CD4-positive, alpha-beta T cell treated with Interleukin-15 for 1 hour (primary cell): Measurements from ENCODE around the gene GCH1.
A peak's percentile ranks its signal among the peaks of the same experiment; 100 is the strongest.
"Not testable (repeated sequence)": the region's sequence is repeated elsewhere in the genome, so short reads cannot be mapped to it uniquely, and the experiment has no call there.

Source experiments
- DNase-seq: peaks from one replicate; pipeline ENCODE4 v3.0.0-alpha.2; 2020

The GCH1 gene

GRCh38 chr14:54816450-54816849 is 86.2 kb downstream of the GCH1 start:
- DNase-seq: no peak

- DNase-seq: no peak
These were observed 87.1 kb downstream of the GCH1 start for GRCh38 chr14:54815515-54815914.

- DNase-seq: no peak
These were observed 87.6 kb downstream of the GCH1 start for GRCh38 chr14:54815016-54815415.

- DNase-seq: no peak
These were observed 88.5 kb downstream of the GCH1 start for GRCh38 chr14:54814076-54814475.

- no peak for DNase-seq
These were observed 89.5 kb downstream of the GCH1 start for GRCh38 chr14:54813081-54813480.

GRCh38 chr14:54812617-54813016 is 90.0 kb downstream of the GCH1 start:
- DNase-seq: no peak

- DNase-seq: no peak
These were observed 92.9 kb downstream of the GCH1 start for GRCh38 chr14:54809767-54810166.

GRCh38 chr14:54808326-54809161 is 94.1 kb downstream of the GCH1 start:
- DNase-seq: no peak

- no peak for DNase-seq
These were observed 94.7 kb downstream of the GCH1 start for GRCh38 chr14:54807881-54808280.

- DNase-seq: no peak
These were observed 95.2 kb downstream of the GCH1 start for GRCh38 chr14:54807428-54807827.

- DNase-seq: no peak
These were observed 96.0 kb downstream of the GCH1 start for GRCh38 chr14:54806616-54807015.

GRCh38 chr14:54805445-54806322 is 96.9 kb downstream of the GCH1 start:
- peak; percentile 64 for DNase-seq

- DNase-seq: no peak
These were observed 97.6 kb downstream of the GCH1 start for GRCh38 chr14:54805070-54805444.

GRCh38 chr14:54804538-54805041 is 98.0 kb downstream of the GCH1 start:
- no peak for DNase-seq

GRCh38 chr14:54803926-54804537 is 98.6 kb downstream of the GCH1 start:
- no peak for DNase-seq

GRCh38 chr14:54803396-54803795 is 99.2 kb downstream of the GCH1 start:
- DNase-seq: no peak

GRCh38 chr14:54801482-54801881 is 101.1 kb downstream of the GCH1 start:
- not testable (repeated sequence) for DNase-seq

GRCh38 chr14:54798465-54799124 is 104.0 kb downstream of the GCH1 start:
- DNase-seq: no peak

- no peak for DNase-seq
These were observed 104.6 kb downstream of the GCH1 start for GRCh38 chr14:54797986-54798385.

- DNase-seq: no peak
These were observed 105.1 kb downstream of the GCH1 start for GRCh38 chr14:54797556-54797955.

GRCh38 chr14:54796961-54797360 is 105.7 kb downstream of the GCH1 start:
- DNase-seq: no peak

- no peak for DNase-seq
These were observed 107.8 kb downstream of the GCH1 start for GRCh38 chr14:54794796-54795195.

- DNase-seq: no peak
These were observed 108.5 kb downstream of the GCH1 start for GRCh38 chr14:54794159-54794558.
